NK-92 treated with Interleukin-12 subunit alpha and Interleukin-12 subunit beta, amount 100 ng/mL, for 24 hours (cell line): ENCODE data around the gene PPIL4.

Experiments
- DNase-seq: peaks from one replicate; lab custom pipeline; 2025; lab: John Stamatoyannopoulos, UW

PPIL4 gene

GRCh38 chr6:149459761-149460160 lies 86.1 kb downstream of the PPIL4 start:
- no peak for DNase-seq

GRCh38 chr6:149458806-149459205 lies 87.0 kb downstream of the PPIL4 start:
- no peak for DNase-seq

GRCh38 chr6:149458196-149458595 lies 87.6 kb downstream of the PPIL4 start:
- DNase-seq: no peak

- DNase-seq: no peak
Measured at GRCh38 chr6:149457316-149457884, 88.4 kb downstream of the PPIL4 start.

- no peak for DNase-seq
Measured at GRCh38 chr6:149456311-149457021, 89.4 kb downstream of the PPIL4 start.

GRCh38 chr6:149455031-149455732 lies 90.7 kb downstream of the PPIL4 start:
- DNase-seq: no peak
